HG02610 (cell line): ENCODE results near the gene ARF6.
"Not testable (repeated sequence)": the region's sequence is repeated elsewhere in the genome, so short reads cannot be mapped to it uniquely, and the experiment has no call there.

Experiments used
- ATAC-seq: cut with Tn5 transposase; IDR thresholded peaks from one replicate; pipeline ENCODE4 v1.9.1; 2021; ENCODE audit warnings: mild to moderate bottlenecking, moderate library complexity; ENCODE audit not compliant: unreplicated experiment

Gene ARF6

DNA sequence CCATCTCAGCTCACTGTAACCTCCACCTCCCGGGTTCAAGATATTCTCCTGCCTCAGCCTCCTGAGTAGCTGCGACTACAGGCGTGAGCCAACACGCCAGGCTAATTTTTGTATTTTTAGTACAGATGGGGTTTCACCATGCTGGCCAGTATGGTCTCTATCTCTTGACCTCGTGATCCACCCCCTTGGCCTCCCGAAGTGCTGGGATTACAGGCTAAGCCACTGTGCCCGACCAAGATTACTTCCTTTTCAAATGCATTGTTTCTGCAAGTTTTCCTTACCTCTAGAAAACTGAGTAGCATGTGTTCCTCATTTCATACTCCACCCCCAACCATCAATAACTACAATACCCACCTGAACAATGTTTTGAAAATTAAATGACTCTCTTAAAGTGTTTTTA lies 13.1 kb downstream of the ARF6 start:
- no peak for ATAC-seq

DNA sequence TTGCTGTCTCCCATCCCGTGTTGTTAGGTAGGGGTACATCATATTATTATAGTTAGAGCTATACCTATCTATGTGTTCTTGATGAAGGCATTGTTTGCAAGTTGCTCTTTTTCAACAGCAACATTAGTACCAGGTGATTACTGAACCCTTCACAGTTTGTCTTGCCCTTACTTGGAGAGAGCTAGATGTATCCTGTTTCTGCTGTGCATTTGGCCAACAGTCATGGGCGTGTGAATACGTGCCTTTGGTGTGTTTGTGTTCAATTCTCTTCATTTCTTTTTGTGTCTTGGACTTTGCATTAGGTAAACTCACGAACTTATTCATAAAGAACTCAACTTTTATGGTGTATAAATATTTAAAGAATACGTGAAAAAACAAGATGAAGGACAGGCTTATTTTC lies 14.3 kb downstream of the ARF6 start:
- no peak for ATAC-seq

DNA sequence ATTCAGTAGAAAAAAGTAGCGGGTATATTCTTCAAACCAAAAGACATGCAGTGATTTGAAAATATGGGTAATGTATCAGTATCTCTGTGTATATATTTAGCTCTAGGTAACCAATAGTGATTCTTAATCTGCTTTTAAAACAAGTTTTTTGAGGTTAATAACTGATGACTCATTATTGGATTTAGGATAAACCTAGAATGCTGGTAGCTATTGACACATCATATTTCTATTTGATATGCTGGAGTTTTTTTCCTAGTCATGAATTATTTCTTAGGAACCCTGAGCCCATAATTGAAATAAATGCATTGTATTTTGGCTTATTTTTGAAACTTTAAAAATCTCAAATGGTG lies 15.5 kb downstream of the ARF6 start:
- no peak for ATAC-seq

DNA sequence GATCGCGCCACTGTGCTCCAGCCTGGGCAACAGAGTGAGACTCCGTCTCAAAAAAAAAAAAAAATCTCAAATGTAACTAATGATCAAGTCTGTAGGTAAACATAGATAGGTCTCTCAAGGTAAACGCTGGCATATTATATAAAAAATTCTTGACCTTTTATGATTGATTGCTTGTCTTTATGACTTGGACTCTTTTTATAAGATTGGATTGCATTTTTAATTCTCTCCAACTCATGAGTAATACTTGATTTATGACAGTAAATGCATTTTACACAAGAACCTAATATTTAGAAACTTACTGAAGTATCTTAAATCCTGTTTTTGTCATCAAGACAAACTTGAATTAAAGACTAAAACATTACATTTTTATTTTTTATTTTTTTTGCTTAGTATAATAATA lies 16.1 kb downstream of the ARF6 start:
- no peak for ATAC-seq

DNA sequence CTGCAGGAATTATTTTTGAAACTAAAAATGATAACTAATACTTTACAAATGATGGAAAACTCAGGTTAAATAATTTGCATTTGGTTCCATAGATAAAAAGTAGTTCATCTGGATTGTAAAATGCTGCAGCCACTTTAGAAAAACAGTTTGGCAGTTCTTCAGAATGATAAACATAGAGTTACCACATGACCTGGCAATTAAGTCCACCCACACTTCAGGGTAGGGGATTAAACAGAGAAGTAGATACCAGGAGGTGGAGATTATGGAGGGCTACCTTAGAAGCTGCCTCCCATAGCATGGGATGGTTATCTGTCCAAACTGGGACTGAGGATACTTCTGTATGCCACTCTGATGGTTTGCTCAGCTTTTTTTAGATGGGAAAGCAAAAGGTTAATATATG lies 22.2 kb downstream of the ARF6 start:
- no peak for ATAC-seq

DNA sequence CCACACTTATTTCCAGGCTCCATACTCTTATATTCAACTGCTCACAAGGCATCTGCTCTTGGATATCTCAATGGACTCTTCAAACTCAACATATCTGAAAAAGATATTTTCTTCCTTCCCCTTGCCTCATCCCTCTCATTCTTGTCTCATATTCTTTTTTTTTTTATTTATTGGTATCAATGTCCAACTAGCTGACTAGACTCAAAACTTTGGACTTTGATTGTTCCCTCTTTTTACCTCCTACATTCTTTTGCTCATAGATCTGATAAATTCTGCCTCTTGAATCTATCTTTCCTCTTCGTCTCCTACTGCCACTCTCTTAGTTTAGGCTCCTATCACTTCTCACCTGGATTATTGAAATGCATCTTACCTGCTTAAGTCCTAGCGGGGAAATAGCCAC lies 25.8 kb downstream of the ARF6 start:
- ATAC-seq = no peak

GRCh38 chr14:49919825-49920659 lies 27.2 kb downstream of the ARF6 start:
- no peak for ATAC-seq

DNA sequence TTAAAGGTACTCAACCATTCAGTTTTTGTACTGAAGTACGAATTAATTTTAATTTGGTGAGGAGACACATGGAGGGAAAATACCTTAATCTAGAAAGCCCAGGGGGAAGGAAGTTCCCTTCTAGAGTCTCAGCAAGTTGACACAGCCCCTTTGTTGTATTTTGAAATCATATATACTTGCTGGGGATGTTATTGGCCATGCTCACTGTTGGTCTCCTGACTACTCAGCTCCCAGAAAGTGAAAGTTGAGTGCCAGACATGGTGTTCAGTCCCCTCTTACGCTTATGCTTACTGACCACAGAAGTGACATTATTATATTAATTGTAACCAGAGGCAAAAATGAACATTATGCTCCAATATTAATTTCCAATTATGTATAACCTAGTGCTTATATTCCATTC lies 28.1 kb downstream of the ARF6 start:
- peak; percentile 70 for ATAC-seq

DNA sequence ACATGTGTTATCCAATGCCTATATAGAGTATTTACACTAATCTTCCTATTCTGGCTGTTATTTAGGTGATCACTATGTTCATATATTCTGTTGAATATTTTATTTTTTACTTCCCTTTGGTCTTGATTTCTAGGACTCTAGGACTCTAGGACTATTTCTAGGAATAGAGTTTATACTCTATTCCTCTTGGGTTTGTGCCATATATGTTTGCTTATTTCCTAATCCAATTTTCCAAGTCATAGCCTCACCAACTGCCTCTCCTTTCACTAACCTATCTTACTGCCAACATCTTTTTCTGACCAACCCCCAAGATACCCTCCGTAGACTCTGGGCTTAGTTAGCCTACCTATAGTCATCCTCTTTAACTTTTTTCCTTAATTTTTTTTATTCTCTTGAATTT lies 28.5 kb downstream of the ARF6 start:
- ATAC-seq = no peak

- ATAC-seq = no peak
These were observed 30.6 kb downstream of the ARF6 start for GRCh38 chr14:49923442-49923841.

DNA sequence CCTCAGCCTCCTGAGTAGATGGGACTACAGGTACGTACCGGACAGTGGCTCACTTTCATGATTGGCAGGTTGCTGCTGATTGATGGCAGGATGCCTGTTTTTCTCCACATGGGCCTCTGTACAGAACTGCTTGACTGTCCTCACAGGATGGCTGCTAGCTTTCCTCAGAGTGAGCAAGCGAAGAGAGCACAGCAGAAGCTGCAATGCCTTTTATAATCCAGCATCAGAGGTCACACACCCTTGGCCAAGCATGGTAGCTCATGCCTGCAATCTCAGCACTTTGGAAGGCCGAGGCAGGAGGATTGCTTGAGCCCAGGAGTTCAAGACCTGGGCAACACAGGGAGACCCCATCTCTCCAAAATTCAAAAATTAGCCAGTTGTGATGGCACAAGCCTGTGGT lies 31.0 kb downstream of the ARF6 start:
- no peak for ATAC-seq

- ATAC-seq = no peak
These were observed 32.0 kb downstream of the ARF6 start for GRCh38 chr14:49924852-49925251.

- ATAC-seq = no peak
These were observed 33.9 kb downstream of the ARF6 start for GRCh38 chr14:49926803-49927202.

DNA sequence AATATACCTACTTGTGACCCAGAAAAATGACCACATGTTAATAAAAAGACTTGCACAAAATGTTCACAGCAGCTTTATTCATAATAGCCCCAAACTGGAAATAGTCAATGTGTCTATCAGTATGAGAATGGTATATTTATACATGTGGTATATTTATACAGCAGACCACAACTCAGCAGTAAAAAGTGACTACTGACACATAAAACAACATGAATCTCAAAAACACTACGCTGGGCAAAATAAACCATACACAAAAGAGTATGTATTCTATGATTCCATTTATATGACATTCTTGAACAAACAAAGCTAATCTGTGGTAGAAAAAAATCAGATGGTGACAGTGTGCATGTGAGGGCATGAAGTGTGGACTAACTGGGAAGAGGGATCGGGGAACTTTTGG lies 35.1 kb downstream of the ARF6 start:
- ATAC-seq = no peak

DNA sequence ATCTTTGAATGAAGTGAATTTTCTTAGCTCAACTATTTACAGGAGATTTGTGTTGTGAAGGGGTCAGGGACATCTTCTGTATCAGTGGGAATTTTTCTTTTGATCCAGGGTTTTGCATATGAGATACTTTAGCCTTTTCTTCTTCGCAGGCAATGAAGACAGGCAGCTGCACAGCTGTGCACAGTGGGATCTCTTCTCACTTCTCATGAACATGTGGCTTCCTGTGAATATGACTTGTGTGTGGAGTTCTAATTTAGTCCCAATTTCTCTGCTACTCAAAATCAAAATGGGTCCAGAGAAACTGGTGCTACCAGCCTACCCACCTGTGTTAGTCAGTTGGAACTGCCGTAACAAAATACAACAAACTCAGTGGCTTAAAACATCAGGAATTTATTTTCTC lies 37.8 kb downstream of the ARF6 start:
- no peak for ATAC-seq

- ATAC-seq = no peak
These were observed 38.6 kb downstream of the ARF6 start for GRCh38 chr14:49931523-49931922.

DNA sequence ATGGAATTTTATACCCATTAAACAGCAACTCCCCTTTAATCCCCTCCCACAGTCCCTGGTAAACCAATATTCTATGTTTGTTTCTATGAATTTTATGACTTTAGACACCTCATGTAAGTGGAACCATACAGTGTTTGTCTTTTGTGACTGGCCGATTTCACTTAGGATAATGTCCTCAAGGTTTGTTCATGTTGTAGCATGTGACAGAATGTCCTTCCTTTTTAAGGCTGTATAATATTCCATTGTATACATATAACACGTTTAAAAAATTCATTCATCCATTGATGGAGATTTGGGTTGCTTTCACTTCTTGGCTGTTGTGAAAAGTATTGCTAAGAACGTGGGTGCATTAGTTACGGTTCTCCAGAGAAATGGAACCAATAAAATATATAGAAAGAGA lies 40.2 kb downstream of the ARF6 start:
- no peak for ATAC-seq

DNA sequence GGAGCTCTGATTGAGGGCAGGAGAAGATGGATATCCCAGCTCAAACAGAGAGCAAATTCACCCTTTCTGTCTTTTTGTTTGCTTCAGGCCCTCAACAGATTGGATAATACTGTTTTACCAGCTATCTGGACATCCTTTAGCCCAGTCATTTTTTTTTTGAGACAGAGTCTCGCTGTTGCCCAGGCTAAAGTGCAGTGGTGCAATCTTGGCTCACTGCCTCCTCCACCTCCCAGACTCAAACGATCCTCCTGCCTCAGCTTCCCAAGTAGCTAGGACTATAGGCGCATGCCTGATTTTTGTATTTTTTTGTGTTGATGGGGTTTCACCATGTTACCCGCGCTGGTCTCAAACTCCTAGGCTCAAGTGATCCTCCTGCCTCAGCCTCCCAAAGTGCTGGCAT lies 40.8 kb downstream of the ARF6 start:
- no peak for ATAC-seq

GRCh38 chr14:49934646-49935045 lies 41.8 kb downstream of the ARF6 start:
- ATAC-seq = no peak

GRCh38 chr14:49935526-49935925 lies 42.6 kb downstream of the ARF6 start:
- no peak for ATAC-seq

DNA sequence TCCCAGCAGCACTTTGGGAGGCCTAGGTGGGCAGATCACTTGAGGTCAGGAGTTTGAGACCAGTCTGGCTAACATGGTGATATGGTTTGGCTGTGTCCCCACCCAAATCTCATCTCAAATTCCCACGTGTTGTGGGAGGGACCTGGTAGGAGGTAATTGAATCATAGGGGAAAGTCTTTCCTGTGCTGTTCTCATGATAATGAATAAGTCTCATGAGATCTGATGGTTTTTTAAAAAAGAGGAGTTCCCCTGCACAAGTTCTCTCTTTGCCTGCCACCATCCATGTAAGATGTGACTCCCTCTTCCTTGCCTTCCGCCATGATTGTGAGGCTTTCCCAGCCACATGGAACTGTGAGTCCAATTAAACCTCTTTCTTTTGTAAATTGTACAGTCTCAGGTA lies 43.4 kb downstream of the ARF6 start:
- not testable (repeated sequence) for ATAC-seq

DNA sequence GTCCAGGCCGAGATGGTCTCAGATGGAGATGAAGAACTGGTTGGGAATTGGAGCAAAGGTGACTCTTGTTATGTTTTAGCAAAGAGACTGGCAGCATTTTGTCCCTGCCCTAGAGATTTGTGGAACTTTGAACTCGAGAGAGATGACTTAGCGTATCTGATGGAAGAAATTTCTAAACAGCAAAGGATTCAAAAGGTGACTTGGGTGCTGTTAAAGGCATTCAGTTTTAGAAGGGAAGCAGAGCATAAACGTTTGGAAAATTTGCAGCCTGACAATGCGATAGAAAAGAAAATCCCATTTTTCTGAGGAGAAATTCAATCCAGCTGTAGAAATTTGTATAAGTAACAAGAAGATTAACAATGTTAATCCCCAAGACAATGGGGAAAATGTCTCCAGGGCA lies 44.0 kb downstream of the ARF6 start:
- not testable (repeated sequence) for ATAC-seq

- ATAC-seq = not testable (repeated sequence)
These were observed 46.3 kb downstream of the ARF6 start for GRCh38 chr14:49939215-49939614.
